ELR (cell line): ENCODE results near the gene CBARP.
"Not testable (repeated sequence)": the region's sequence is repeated elsewhere in the genome, so short reads cannot be mapped to it uniquely, and the experiment has no call there.

Source experiments
- DNase-seq: peaks from one replicate; pipeline ENCODE4 v3.0.0-alpha.2; 2015; ENCODE audit warnings: low read depth

Gene CBARP

GRCh38 chr19:1252821-1253513 is 15.2 kb upstream of the CBARP start:
- DNase-seq, result peak; percentile 95

DNA sequence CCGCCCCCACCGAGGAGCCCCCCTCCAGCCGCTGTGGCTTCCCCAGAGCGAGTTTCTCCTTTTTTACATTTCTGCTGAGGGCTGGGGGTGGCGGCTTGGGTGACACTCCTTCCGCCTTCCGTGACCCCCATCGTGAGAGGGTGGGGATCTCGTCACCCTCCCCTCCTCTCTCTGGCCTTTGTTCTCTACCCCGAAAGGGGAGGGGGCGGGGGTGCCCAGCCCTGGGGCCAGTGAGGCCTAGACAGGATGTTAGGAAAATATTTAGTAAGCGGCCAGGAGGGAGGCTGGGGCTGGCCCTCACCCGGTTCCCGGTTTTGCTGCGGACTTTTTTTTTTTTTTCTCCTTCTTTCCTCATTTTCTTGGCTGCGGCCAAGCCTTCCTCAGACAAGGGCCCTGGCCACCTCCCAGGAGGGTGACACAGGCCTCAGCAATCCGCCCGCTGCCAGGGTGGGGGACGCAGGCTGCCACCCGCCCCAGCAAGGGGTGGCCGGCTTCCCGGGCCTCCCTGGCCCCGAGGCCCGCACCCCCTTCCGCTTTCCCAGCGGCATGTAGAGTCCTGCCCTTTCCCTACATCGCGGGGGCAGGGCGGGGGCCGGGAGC is 14.5 kb upstream of the CBARP start:
- peak; percentile 95 for DNase-seq

- DNase-seq, result peak; percentile 83
Observed at GRCh38 chr19:1251330-1252220, 13.8 kb upstream of the CBARP start.

GRCh38 chr19:1250437-1251260 is 12.8 kb upstream of the CBARP start:
- DNase-seq, result peak; percentile 56

DNA sequence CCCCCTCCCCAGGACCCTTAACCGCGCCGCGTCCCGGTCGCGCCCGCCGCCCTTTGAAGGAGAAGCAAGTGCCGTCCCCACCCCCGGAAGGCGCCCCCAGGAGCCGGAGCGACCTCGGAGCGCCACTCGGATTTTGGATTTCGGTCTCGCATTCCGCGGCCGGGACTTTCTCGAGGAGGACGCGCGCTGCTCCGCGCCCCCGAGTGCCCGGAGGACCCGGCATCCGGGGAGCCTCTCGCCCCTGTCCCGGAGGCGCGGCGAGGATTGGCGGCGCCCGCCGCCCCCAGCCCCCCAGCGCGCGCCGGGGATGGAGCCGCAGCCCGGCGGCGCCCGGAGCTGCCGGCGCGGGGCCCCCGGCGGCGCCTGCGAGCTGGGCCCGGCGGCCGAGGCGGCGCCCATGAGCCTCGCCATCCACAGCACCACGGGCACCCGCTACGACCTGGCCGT is 12.2 kb upstream of the CBARP start:
- DNase-seq, result no peak

DNA sequence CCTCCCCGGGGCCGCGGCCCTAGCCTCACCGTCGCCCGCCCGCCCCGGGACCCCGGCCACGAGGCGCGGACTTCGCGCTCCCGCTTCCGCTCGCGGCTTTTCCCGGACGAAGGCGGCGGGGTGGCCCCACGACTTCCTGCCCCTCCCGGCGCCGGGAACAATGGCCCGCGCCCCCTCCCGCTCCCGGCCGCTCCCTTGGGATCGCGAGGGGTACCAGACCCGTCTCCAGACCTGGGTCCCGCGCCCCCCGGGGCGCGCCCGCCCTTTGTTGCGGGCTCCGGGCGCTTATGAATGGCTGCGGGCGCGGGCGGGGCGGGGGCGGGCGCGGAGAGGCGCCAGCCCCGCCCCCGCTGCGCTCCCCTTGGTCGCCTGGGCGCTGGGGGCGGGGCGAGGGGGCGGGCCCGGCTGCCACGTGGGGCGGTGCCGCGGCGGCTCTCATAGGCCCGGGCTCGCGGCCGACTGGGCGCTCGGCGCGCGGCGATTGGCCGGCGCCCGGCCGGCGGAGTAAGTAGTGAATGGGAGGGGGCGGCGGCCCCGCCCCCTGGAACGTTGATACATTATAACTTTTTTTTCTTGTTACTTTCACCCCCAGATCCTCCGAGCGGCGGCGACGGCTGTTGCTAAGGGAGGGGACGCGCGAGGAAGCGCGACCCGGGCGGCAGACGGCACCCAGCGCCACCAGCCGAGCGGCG is 11.6 kb upstream of the CBARP start:
- peak; percentile 95 for DNase-seq

GRCh38 chr19:1248786-1249297 is 11.0 kb upstream of the CBARP start:
- peak; percentile 83 for DNase-seq

GRCh38 chr19:1248139-1248785 is 10.5 kb upstream of the CBARP start, which contains the start of gene MIDN:
Gene MIDN (plus strand): TSS chr19:1248583. CDS start chr19:1250297, 1,714 bp downstream.
- DNase-seq, result peak; percentile 90

GRCh38 chr19:1247748-1248138 is 9.9 kb upstream of the CBARP start:
- no peak for DNase-seq

- not testable (repeated sequence) for DNase-seq
Observed at GRCh38 chr19:1246265-1247087, 8.7 kb upstream of the CBARP start.

- no peak for DNase-seq
Observed at GRCh38 chr19:1245494-1246264, 7.9 kb upstream of the CBARP start.

- DNase-seq, result no peak
Observed at GRCh38 chr19:1244693-1245451, 7.1 kb upstream of the CBARP start.

GRCh38 chr19:1243768-1244692 is 6.2 kb upstream of the CBARP start:
- DNase-seq, result peak; percentile 85

DNA sequence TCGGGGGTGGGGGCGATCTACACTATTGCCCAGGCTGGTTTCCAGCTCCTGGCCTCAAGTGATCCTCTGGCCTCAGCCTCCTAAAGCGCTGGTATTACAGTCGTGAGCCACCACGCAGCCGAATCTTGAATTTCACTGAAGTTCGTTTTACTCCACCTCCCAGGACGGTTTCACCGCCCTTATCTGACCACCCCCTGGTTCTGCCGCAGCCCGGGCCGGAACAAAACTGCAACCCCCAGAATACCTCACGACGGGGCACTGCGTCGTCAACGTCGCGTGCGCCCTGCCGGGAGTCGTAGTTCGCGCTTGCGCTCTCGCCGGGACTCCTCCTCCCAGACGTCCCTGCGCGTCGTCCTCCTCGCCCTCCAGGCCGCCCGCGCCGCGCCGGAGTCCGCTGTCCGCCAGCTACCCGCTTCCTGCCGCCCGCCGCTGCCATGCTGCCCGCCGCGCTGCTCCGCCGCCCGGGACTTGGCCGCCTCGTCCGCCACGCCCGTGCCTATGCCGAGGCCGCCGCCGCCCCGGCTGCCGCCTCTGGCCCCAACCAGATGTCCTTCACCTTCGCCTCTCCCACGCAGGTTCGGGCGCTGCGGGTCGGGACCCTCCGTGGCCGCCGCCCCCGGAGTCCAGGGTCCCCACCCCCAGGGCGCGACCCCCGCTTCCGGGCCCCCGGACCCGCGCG is 3.8 kb upstream of the CBARP start, which contains the start of gene ATP5F1D:
TSS of gene ATP5F1D (plus strand) at position 335 of the 679 bp plus-strand sequence. CDS start at position 435, 100 bp downstream.
- peak; percentile 97 for DNase-seq

DNA sequence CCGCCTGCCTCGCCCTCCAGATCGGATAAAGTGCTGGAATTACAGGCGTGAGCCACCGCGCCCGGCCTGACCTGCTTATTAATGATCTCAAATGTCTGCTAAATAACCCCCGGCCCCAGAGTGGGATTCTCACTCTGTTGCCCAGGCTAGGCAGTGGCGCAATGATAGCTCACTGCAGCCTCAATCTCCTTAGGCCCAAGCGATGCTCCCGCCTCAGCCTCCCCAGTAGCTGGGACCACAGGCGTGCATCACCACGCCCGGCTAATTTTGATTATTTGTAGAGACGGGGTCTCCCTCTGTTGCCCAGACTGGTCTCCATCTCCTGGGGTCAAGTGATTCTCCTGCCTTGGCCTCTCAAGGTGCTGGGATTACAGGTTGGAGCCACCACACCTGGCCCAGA is 3.1 kb upstream of the CBARP start:
- no peak for DNase-seq
